PC-3 (cell line): ENCODE results near the gene DNAJB6. TPM values are rescaled to one million over a fixed set of nuclear protein-coding genes. Genes with fewer than 3 reads are reported as not detected.

Source experiments
- ATAC-seq: fragments of 200-7000 bp; cut with Tn5 transposase; 2 replicates; pipeline ENCODE4 v1.9.1; 2020; ENCODE audit warnings: mild to moderate bottlenecking, moderate library complexity
- BruUV-seq: library from RNA; stranded (reverse); fragments of 400-500 nt; replicated peaks from 2 replicates; lab custom pipeline; 2021; lab: Mats Ljungman, UMichigan
- CTCF ChIA-PET: fragments of 300-600 bp; sonication (Branson Sonifier 250); formaldehyde crosslinking; loops from one replicate; lab custom pipeline; 2022; ENCODE audit warnings: antibody characterized with exemption; lab: Charles Lee
- POLR2A ChIA-PET: fragments of 300-600 bp; sonication (Branson Sonifier 250); formaldehyde crosslinking; loops from one replicate; lab custom pipeline; 2022; ENCODE audit warnings: antibody characterized with exemption; ENCODE audit not compliant: unreplicated experiment; lab: Charles Lee
- DNase-seq: peaks from one replicate; pipeline ENCODE4 v3.0.0-alpha.2; 2015
- H2AFZ ChIP-seq: fragments of 300-600 bp; sonication (generic); 2 replicates; pipeline ENCODE4 v1.6.0; 2016; ENCODE audit warnings: antibody characterized with exemption, low read length
- H3F3A ChIP-seq: fragments of 300-600 bp; sonication (generic); one replicate; pipeline ENCODE4 v1.6.0; 2017; ENCODE audit warnings: antibody characterized with exemption, low read length, control low read depth, mild to moderate bottlenecking; ENCODE audit not compliant: unreplicated experiment
- H3K27ac ChIP-seq: fragments of 300-600 bp; sonication (generic); 2 replicates; pipeline ENCODE4 v1.5.1; 2016; ENCODE audit warnings: mild to moderate bottlenecking, low read length
- H3K27me3 ChIP-seq: fragments of 300-600 bp; sonication (generic); 2 replicates; pipeline ENCODE4 v1.6.1; 2016; ENCODE audit warnings: low read length, mixed read lengths
- H3K36me3 ChIP-seq: fragments of 300-600 bp; sonication (generic); 2 replicates; pipeline ENCODE4 v1.6.1; 2016; ENCODE audit warnings: low read depth, mixed run types, low read length, mixed read lengths
- H3K4me1 ChIP-seq: fragments of 300-600 bp; sonication (generic); 2 replicates; pipeline ENCODE4 v1.5.1; 2016; ENCODE audit warnings: low read length; ENCODE audit not compliant: insufficient read depth
- H3K4me2 ChIP-seq: fragments of 300-600 bp; sonication (generic); 2 replicates; pipeline ENCODE4 v1.6.0; 2016; ENCODE audit warnings: low read length
- H3K4me3 ChIP-seq: fragments of 300-600 bp; sonication (generic); 2 replicates; pipeline ENCODE4 v1.5.1; 2016; ENCODE audit warnings: mild to moderate bottlenecking, low read length, mixed read lengths
- H3K79me2 ChIP-seq: fragments of 300-600 bp; sonication (generic); 2 replicates; pipeline ENCODE4 v1.6.1; 2017; ENCODE audit warnings: low read length, mixed read lengths
- H3K9ac ChIP-seq: fragments of 300-600 bp; sonication (generic); 2 replicates; pipeline ENCODE4 v1.6.0; 2016; ENCODE audit warnings: mild to moderate bottlenecking, low read length
- H3K9me2 ChIP-seq: fragments of 300-600 bp; sonication (generic); replicated peaks from 2 replicates; pipeline ENCODE4 v1.6.1; 2016; ENCODE audit warnings: mixed run types, low read length, mixed read lengths
- H3K9me3 ChIP-seq: fragments of 300-600 bp; sonication (generic); 2 replicates; pipeline ENCODE4 v1.6.1; 2016; ENCODE audit warnings: low read length, mixed read lengths
- H4K20me1 ChIP-seq: fragments of 300-600 bp; sonication (generic); 2 replicates; pipeline ENCODE4 v1.6.1; 2016; ENCODE audit warnings: low read length, mixed read lengths
- EZH2 ChIP-seq: fragments of 300-600 bp; sonication (generic); IDR thresholded peaks from one replicate; pipeline ENCODE4 v1.6.1; 2017; ENCODE audit warnings: antibody characterized with exemption, mild to moderate bottlenecking, low read length; ENCODE audit not compliant: unreplicated experiment
- EZH2phosphoT487 ChIP-seq: fragments of 300-600 bp; sonication (generic); IDR thresholded peaks from 2 replicates; pipeline ENCODE4 v1.6.1; 2018; ENCODE audit warnings: mild to moderate bottlenecking, antibody characterized with exemption, low read length, borderline replicate concordance
- intact Hi-C: fragments of 100-400 bp; cut with micrococcal nuclease; formaldehyde crosslinking; loops from 2 replicates; pipeline ENCODE4 v1.9.0; 2023
- total RNA-seq: library from RNA; depleted of rRNA; stranded (reverse); fragments of >200 nt; gene quantifications from 2 replicates; pipeline ENCODE4 v1.2.3, GENCODE V29; 2014
- TF ChIP-seq, protein P1 (sequence below): fragments of 300-600 bp; sonication (generic); conservative IDR thresholded peaks from 2 replicates; pipeline ENCODE4 v1.5.1; 2017; ENCODE audit warnings: antibody characterized with exemption, low read depth, mild to moderate bottlenecking, low read length

DNAJB6 gene
- total RNA-seq, 1 experiment from 2014 or later = 151 TPM

DNA sequence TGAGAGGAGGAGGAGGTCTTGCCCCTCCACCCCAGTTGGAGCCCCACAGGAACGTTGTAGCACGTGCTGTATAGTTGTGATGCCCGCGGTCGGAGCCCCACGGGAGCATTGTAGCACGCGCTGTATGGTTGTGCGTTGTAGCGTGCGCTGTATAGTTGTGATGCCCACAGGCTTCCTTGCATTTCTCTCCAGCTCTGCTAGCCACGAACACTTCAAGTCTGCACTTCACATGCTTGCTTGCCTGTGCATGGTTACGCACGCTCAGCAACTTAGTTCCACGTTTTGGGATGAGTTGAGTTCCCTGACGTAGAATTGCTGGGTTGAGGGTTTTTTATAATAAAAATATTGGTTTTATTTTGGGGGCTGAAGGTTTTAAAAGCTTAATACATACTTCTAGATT is 41.6 kb downstream of the DNAJB6 start:
- TF ChIP-seq, protein P1, sequence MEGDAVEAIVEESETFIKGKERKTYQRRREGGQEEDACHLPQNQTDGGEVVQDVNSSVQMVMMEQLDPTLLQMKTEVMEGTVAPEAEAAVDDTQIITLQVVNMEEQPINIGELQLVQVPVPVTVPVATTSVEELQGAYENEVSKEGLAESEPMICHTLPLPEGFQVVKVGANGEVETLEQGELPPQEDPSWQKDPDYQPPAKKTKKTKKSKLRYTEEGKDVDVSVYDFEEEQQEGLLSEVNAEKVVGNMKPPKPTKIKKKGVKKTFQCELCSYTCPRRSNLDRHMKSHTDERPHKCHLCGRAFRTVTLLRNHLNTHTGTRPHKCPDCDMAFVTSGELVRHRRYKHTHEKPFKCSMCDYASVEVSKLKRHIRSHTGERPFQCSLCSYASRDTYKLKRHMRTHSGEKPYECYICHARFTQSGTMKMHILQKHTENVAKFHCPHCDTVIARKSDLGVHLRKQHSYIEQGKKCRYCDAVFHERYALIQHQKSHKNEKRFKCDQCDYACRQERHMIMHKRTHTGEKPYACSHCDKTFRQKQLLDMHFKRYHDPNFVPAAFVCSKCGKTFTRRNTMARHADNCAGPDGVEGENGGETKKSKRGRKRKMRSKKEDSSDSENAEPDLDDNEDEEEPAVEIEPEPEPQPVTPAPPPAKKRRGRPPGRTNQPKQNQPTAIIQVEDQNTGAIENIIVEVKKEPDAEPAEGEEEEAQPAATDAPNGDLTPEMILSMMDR = no peak
- TF ChIP-seq EZH2 (no peak), EZH2phosphoT487 (no peak)
- H3K9ac ChIP-seq = no peak overlapping the region
- H3K27ac ChIP-seq = no peak overlapping the region
- H3K9me3 ChIP-seq = no peaks in the 10 kb centered on the region
- no peak overlapping the region for H3K4me3 ChIP-seq
- H3K36me3 ChIP-seq = peaks cover 55% of the 10 kb centered on the region; the same call in 1 of the 2 replicates
- H3F3A ChIP-seq = peaks cover 3% of the 10 kb centered on the region
- ATAC-seq (no peak), DNase-seq (no peak)
- no peaks in the 10 kb centered on the region for H3K27me3 ChIP-seq
- peaks cover 72% of the 10 kb centered on the region for H4K20me1 ChIP-seq
- no peaks in the 10 kb centered on the region for H3K9me2 ChIP-seq
- no TSS peak for BruUV-seq
- peaks cover 94% of the 10 kb centered on the region for H3K79me2 ChIP-seq
- no peak overlapping the region for H2AFZ ChIP-seq
- intact Hi-C loops = no loop called here
- peaks cover 9% of the 10 kb centered on the region for H3K4me1 ChIP-seq
- POLR2A ChIA-PET = no interaction called here
- CTCF ChIA-PET = no interaction called here
- no peak overlapping the region for H3K4me2 ChIP-seq

DNA sequence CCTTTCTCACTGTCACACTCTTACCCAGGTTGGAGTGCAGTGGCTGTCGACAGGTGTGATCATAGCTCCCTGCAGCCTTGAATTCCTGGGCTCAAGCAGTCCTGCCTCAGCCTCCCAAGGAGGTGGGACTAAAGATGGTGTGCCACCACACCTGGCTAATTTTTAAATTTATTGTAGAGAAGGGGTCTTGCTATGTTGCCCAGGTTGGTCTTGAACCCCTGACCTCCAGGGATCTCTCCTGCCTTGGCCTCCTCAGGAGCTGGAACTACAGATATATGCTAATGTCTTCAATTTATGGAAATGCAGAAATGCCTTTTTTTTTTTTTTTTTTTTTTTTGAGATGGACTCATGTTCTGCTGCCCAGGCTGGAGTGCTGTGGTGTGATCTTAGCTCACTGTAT is 42.7 kb downstream of the DNAJB6 start:
- no peak for TF ChIP-seq EZH2phosphoT487
- no peak for TF ChIP-seq EZH2
- TF ChIP-seq, protein P1 = no peak
- Histone ChIP-seq H3K79me2 (peaks cover 83% of the 10 kb centered on the region), H3F3A (peaks cover 3% of the 10 kb centered on the region), H3K36me3 (peaks cover 54% of the 10 kb centered on the region; the same call in 1 of the 2 replicates), H3K4me1 (peaks cover 20% of the 10 kb centered on the region), H2AFZ (no peak overlapping the region), H3K27ac (no peak overlapping the region), H3K4me3 (no peak overlapping the region), H3K9me2 (no peaks in the 10 kb centered on the region), H3K9ac (no peak overlapping the region), H3K9me3 (no peaks in the 10 kb centered on the region), H3K4me2 (no peak overlapping the region), H4K20me1 (peaks cover 66% of the 10 kb centered on the region), H3K27me3 (no peaks in the 10 kb centered on the region)
- no peak for ATAC-seq
- POLR2A ChIA-PET = no interaction called here
- CTCF ChIA-PET = no interaction called here
- BruUV-seq = no TSS peak
- no peak for DNase-seq
- intact Hi-C loops = no loop called here

DNA sequence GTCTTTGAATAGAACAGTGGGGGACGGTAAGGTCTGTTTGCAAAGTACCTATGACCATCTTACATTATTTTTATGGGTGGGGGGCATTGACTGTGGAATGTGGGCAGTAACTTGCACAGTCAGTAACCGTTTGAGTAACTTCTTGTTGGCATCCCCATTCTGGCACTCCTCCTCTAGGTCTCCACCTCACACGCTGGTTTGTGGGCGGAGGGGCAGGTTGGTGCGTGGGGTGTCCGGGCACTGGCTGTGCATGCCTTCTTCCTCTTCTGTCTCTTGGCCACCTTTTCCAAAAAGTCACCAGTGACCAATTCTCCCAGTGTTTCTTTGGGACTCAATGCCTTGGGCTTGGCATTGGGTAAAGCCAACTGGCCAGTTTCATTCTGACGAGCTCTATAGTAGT is 43.6 kb downstream of the DNAJB6 start:
- no peak overlapping the region for H3K4me2 ChIP-seq
- H3K4me1 ChIP-seq = peaks cover 23% of the 10 kb centered on the region
- H2AFZ ChIP-seq = no peak overlapping the region
- ChIA-PET POLR2A (no interaction called here), CTCF (no interaction called here)
- no peak for ATAC-seq
- H3K36me3 ChIP-seq = peaks cover 63% of the 10 kb centered on the region; the same call in 1 of the 2 replicates
- H3K27me3 ChIP-seq = no peaks in the 10 kb centered on the region
- no TSS peak for BruUV-seq
- no peak for TF ChIP-seq EZH2phosphoT487
- TF ChIP-seq, protein P1 = no peak
- no peak for TF ChIP-seq EZH2
- H3K9me3 ChIP-seq = no peaks in the 10 kb centered on the region
- peaks cover 74% of the 10 kb centered on the region for H3K79me2 ChIP-seq
- no peaks in the 10 kb centered on the region for H3K9me2 ChIP-seq
- H3K9ac ChIP-seq = no peak overlapping the region
- H4K20me1 ChIP-seq = peaks cover 57% of the 10 kb centered on the region
- DNase-seq = no peak
- H3K4me3 ChIP-seq = no peak overlapping the region
- no peak overlapping the region for H3K27ac ChIP-seq
- intact Hi-C loops = no loop called here
- H3F3A ChIP-seq = peaks cover 3% of the 10 kb centered on the region
